HEK293 (cell line): ENCODE results near the gene FOXP4.

Source experiments
- CTCF ChIA-PET: fragments of 350-600 bp; formaldehyde crosslinking; extraction: SDS; loops from one replicate; lab custom pipeline; 2021; ENCODE audit warnings: antibody characterized with exemption; lab: Yijun Ruan, JAX
- POLR2A ChIA-PET: fragments of 300-600 bp; formaldehyde crosslinking; extraction: SDS; loops from one replicate; lab custom pipeline; 2020; ENCODE audit warnings: antibody characterized with exemption, inconsistent platforms; lab: Yijun Ruan, JAX
- H3K27ac ChIP-seq: fragments of 200-500 bp; sonication (Bioruptor generic); 2 replicates; pipeline ENCODE4 v1.5.1; 2014; ENCODE audit warnings: low read depth, low read length, control low read depth, inconsistent platforms; ENCODE audit errors: extremely low read depth
- H3K36me3 ChIP-seq, 2 experiments: fragments of 200-500 bp in 1 of 2; sonication (Bioruptor generic) in 1 of 2; 1 replicate in 1 of 2; 2 replicates in 1 of 2; pipeline ENCODE4 v1.5.1; 2014 to 2017; ENCODE audit warnings: inconsistent platforms in 2 of 2, low read length in 2 of 2; ENCODE audit not compliant: control insufficient read depth in 2 of 2, insufficient read depth in 1 of 2
- H3K4me1 ChIP-seq: fragments of 200-500 bp; sonication (Bioruptor generic); 2 replicates; pipeline ENCODE4 v1.5.1; 2014; ENCODE audit warnings: mild to moderate bottlenecking, low read length, inconsistent platforms; ENCODE audit not compliant: control insufficient read depth, insufficient read depth
- H3K4me3 ChIP-seq: 2 replicates; pipeline ENCODE4 v1.5.1; 2011; ENCODE audit warnings: low read depth, mild to moderate bottlenecking, control low read depth, low read length, moderate library complexity
- H3K9me3 ChIP-seq: fragments of 200-500 bp; sonication (Bioruptor generic); 2 replicates; pipeline ENCODE4 v1.5.1; 2014; ENCODE audit warnings: low read depth, low read length, inconsistent platforms; ENCODE audit not compliant: control insufficient read depth, insufficient read depth
- AEBP2 ChIP-seq: fragments of 450-650 bp; formaldehyde crosslinking; IDR thresholded peaks from 2 replicates; pipeline ENCODE4 v1.5.1; 2016; ENCODE audit warnings: missing biosample characterization, missing genetic modification characterization, borderline replicate concordance
- KLF10 ChIP-seq: fragments of 450-650 bp; IDR thresholded peaks from 2 replicates; pipeline ENCODE4 v1.5.1; 2018; ENCODE audit warnings: missing biosample characterization, mild to moderate bottlenecking, missing genetic modification characterization
- MEIS1 ChIP-seq: sonication (generic); formaldehyde crosslinking; IDR thresholded peaks from 2 replicates; pipeline ENCODE4 v1.8.1; 2022; ENCODE audit warnings: missing genetic modification reagents, mild to moderate bottlenecking, borderline replicate concordance
- SALL2 ChIP-seq: fragments of 450-650 bp; formaldehyde crosslinking; IDR thresholded peaks from 2 replicates; pipeline ENCODE4 v1.5.0; 2017; ENCODE audit warnings: missing biosample characterization, mild to moderate bottlenecking, missing genetic modification characterization, borderline replicate concordance
- SP7 ChIP-seq: fragments of 450-650 bp; formaldehyde crosslinking; IDR thresholded peaks from 2 replicates; pipeline ENCODE4 v1.5.1; 2016; ENCODE audit warnings: missing biosample characterization, missing genetic modification characterization
- TRIM28 ChIP-seq: IDR thresholded peaks from 2 replicates; pipeline ENCODE4 v1.6.1; 2011; ENCODE audit warnings: low read length, control low read depth, borderline replicate concordance
- ZBTB10 ChIP-seq: fragments of 450-650 bp; formaldehyde crosslinking; IDR thresholded peaks from 2 replicates; pipeline ENCODE4 v1.5.1; 2016; ENCODE audit warnings: missing biosample characterization, missing genetic modification characterization
- ZBTB11 ChIP-seq: fragments of 450-650 bp; formaldehyde crosslinking; conservative IDR thresholded peaks from 2 replicates; pipeline ENCODE4 v1.5.1; 2016; ENCODE audit warnings: low read depth, missing biosample characterization, missing genetic modification characterization
- ZBTB20 ChIP-seq: fragments of 450-650 bp; formaldehyde crosslinking; IDR thresholded peaks from 2 replicates; pipeline ENCODE4 v1.5.1; 2016; ENCODE audit warnings: missing biosample characterization, missing genetic modification characterization
- ZBTB44 ChIP-seq: fragments of 450-650 bp; IDR thresholded peaks from 2 replicates; pipeline ENCODE4 v1.5.1; 2018; ENCODE audit warnings: missing biosample characterization, mild to moderate bottlenecking, missing genetic modification characterization
- ZBTB48 ChIP-seq: fragments of 450-650 bp; formaldehyde crosslinking; IDR thresholded peaks from 2 replicates; pipeline ENCODE4 v1.5.1; 2016; ENCODE audit warnings: missing biosample characterization, missing genetic modification characterization
- ZNF132 ChIP-seq: fragments of 450-650 bp; formaldehyde crosslinking; IDR thresholded peaks from 2 replicates; pipeline ENCODE4 v1.5.1; 2017; ENCODE audit warnings: missing biosample characterization, missing genetic modification characterization, borderline replicate concordance
- ZNF138 ChIP-seq: fragments of 450-650 bp; formaldehyde crosslinking; IDR thresholded peaks from 2 replicates; pipeline ENCODE4 v1.5.1; 2016; ENCODE audit warnings: missing biosample characterization, missing genetic modification characterization, borderline replicate concordance
- ZNF169 ChIP-seq: fragments of 450-650 bp; formaldehyde crosslinking; IDR thresholded peaks from 2 replicates; pipeline ENCODE4 v1.5.1; 2016; ENCODE audit warnings: missing biosample characterization, missing genetic modification characterization
- ZNF184 ChIP-seq: fragments of 450-650 bp; IDR thresholded peaks from 2 replicates; pipeline ENCODE4 v1.5.1; 2018; ENCODE audit warnings: missing biosample characterization, mild to moderate bottlenecking, missing genetic modification characterization
- ZNF19 ChIP-seq: fragments of 450-650 bp; formaldehyde crosslinking; IDR thresholded peaks from 2 replicates; pipeline ENCODE4; 2016; ENCODE audit warnings: missing biosample characterization, missing genetic modification characterization, low read depth
- ZNF211 ChIP-seq: fragments of 450-650 bp; formaldehyde crosslinking; IDR thresholded peaks from 2 replicates; pipeline ENCODE4 v1.5.1; 2016; ENCODE audit warnings: low read depth, missing biosample characterization, missing genetic modification characterization
- ZNF324 ChIP-seq: fragments of 450-650 bp; formaldehyde crosslinking; IDR thresholded peaks from 2 replicates; pipeline ENCODE4 v1.5.1; 2016; ENCODE audit warnings: missing biosample characterization, missing genetic modification characterization
- ZNF354C ChIP-seq: fragments of 450-650 bp; formaldehyde crosslinking; IDR thresholded peaks from 2 replicates; pipeline ENCODE4 v1.5.1; 2016; ENCODE audit warnings: missing biosample characterization, missing genetic modification characterization, low read depth, borderline replicate concordance
- ZNF37A ChIP-seq: fragments of 450-650 bp; IDR thresholded peaks from 2 replicates; pipeline ENCODE4 v1.5.1; 2018; ENCODE audit warnings: missing biosample characterization, missing genetic modification characterization
- ZNF549 ChIP-seq: fragments of 450-650 bp; IDR thresholded peaks from 2 replicates; pipeline ENCODE4 v1.5.1; 2018; ENCODE audit warnings: missing biosample characterization, missing genetic modification characterization, mild to moderate bottlenecking, inconsistent platforms, moderate library complexity
- ZNF621 ChIP-seq: fragments of 450-650 bp; formaldehyde crosslinking; IDR thresholded peaks from 2 replicates; pipeline ENCODE4 v1.5.1; 2017; ENCODE audit warnings: missing biosample characterization, missing genetic modification characterization
- ZNF626 ChIP-seq: fragments of 450-650 bp; sonication (Bioruptor Pico); formaldehyde crosslinking; IDR thresholded peaks from 2 replicates; pipeline ENCODE4 v1.5.1; 2018; ENCODE audit warnings: missing biosample characterization, missing genetic modification characterization, inconsistent platforms
- ZNF654 ChIP-seq: fragments of 450-650 bp; formaldehyde crosslinking; IDR thresholded peaks from 2 replicates; pipeline ENCODE4 v1.5.1; 2016; ENCODE audit warnings: low read depth, missing biosample characterization, missing genetic modification characterization
- ZSCAN4 ChIP-seq: fragments of 450-650 bp; formaldehyde crosslinking; IDR thresholded peaks from 2 replicates; pipeline ENCODE4 v1.5.1; 2017; ENCODE audit warnings: missing biosample characterization, missing genetic modification characterization

FOXP4 gene

GRCh38 chr6:41545703-41546474 is at the start of gene FOXP4:
Gene FOXP4 (plus strand): TSS chr6:41546381. CDS start chr6:41565761, 19,380 bp downstream.
- CTCF ChIA-PET, result interaction anchor here (1.8 to 1.9 kb wide), 2 partner anchors 16 to 178 kb away, joined by 3 to 9 read pairs; no protein-coding TSS in a partner anchor
- H3K4me3 ChIP-seq, result peak within 1 kb of the TSS; percentile 75
- H3K27ac ChIP-seq, result peak within 1 kb of the TSS; percentile 84
- POLR2A ChIA-PET, result interaction anchor here (1.8 kb wide), 1 partner anchor 10 kb away, joined by 4 read pairs; no protein-coding TSS in a partner anchor
- H3K4me1 ChIP-seq, result no peaks in the 10 kb centered on the region; the same call in 1 of the 2 replicates
- no peaks in the 10 kb centered on the region for H3K9me3 ChIP-seq
- H3K36me3 ChIP-seq, result peaks cover 0 to 15% of the 10 kb centered on the region in 2 experiments; a peak in 1 of 3 replicates
- TF ChIP-seq KLF10 (tag by site-specific recombination) (0 out of 2 replicates have a peak, but pooled peaks have one; percentile 47), ZNF324 (tag by site-specific recombination) (0 out of 2 replicates have a peak, but pooled peaks have one; percentile 74), ZNF19 (tag by site-specific recombination) (no peak), ZNF132 (tag by site-specific recombination) (no peak), TRIM28 (no peak), ZNF211 (no peak), ZNF354C (tag by site-specific recombination) (no peak), ZNF549 (no peak), AEBP2 (tag by site-specific recombination) (no peak), ZNF169 (tag by site-specific recombination) (no peak), ZBTB44 (no peak; the same call in 1 of the 2 replicates), ZBTB20 (tag by site-specific recombination) (peak; percentile 94), MEIS1 (CRISPR knock-in tag) (no peak), ZBTB10 (tag by site-specific recombination) (peak; percentile 83), ZNF37A (no peak), ZNF626 (tag by site-specific recombination) (no peak), ZBTB48 (tag by site-specific recombination) (peak; percentile 84), ZNF654 (tag by site-specific recombination) (no peak), ZNF184 (tag by site-specific recombination) (0 out of 2 replicates have a peak, but pooled peaks have one; percentile 20), SALL2 (tag by site-specific recombination) (no peak), ZNF621 (tag by site-specific recombination) (no peak), ZNF138 (tag by site-specific recombination) (no peak), ZBTB11 (tag by site-specific recombination) (0 out of 2 replicates have a peak, but pooled peaks have one; percentile 33), SP7 (tag by site-specific recombination) (peak; percentile 83), ZSCAN4 (tag by site-specific recombination) (peak; percentile 37; the same call in 1 of the 2 replicates)
